Peyer's patch (tissue), 4 donors: Measurements from ENCODE around the gene PDK2. TPM values are rescaled to one million over a fixed set of nuclear protein-coding genes. Genes with fewer than 3 reads are reported as not detected.

Source experiments
- DNase-seq, 3 donors: peaks; one replicate each; pipeline ENCODE4 v3.0.0-alpha.2; 2017 to 2019
- H3K27ac ChIP-seq, 4 donors: fragments of 200-600 bp; sonication (generic); one replicate each; pipeline ENCODE4 v1.5.1; 2016 to 2019
- H3K27me3 ChIP-seq, 2 donors: fragments of 200-600 bp; sonication (generic); one replicate each; pipeline ENCODE4 v1.5.1; 2019
- H3K36me3 ChIP-seq, 3 donors: fragments of 200-600 bp; sonication (generic); one replicate each; pipeline ENCODE4 v1.5.1; 2016 to 2019
- H3K4me1 ChIP-seq, 4 donors: fragments of 200-600 bp; sonication (generic); one replicate each; pipeline ENCODE4 v1.5.1; 2016 to 2019
- H3K4me3 ChIP-seq, 4 donors: fragments of 200-600 bp; sonication (generic); 1 replicate in 3 of 4; 2 replicates in 1 of 4; pipeline ENCODE4 v1.5.1; 2016 to 2019; ENCODE audit warnings: mild to moderate bottlenecking in 1 of 4
- H3K9me3 ChIP-seq, 4 donors: fragments of 200-600 bp; sonication (generic); one replicate each; pipeline ENCODE4 v1.5.1; 2016 to 2019; ENCODE audit warnings: mild to moderate bottlenecking in 1 of 4
- CTCF ChIP-seq, 6 experiments: fragments of 450-650 bp in 4 of 6; fragments of 200-600 bp in 2 of 6; sonication (generic) in 1 of 6; IDR thresholded peaks; one replicate each; pipeline ENCODE4 v1.5.1; 2017 to 2019; ENCODE audit warnings: antibody characterized with exemption in 6 of 6, mild to moderate bottlenecking in 3 of 6, moderate library complexity in 1 of 6
- POLR2A ChIP-seq, 2 donors: fragments of 450-650 bp; IDR thresholded peaks; one replicate each; pipeline ENCODE4 v1.5.1; 2017; ENCODE audit warnings: antibody characterized with exemption in 2 of 2, mild to moderate bottlenecking in 2 of 2, moderate library complexity in 2 of 2
- total RNA-seq, 4 donors: library from RNA; depleted of rRNA; stranded (reverse); fragments of >200 nt; gene quantifications; one replicate each; pipeline ENCODE4 v1.1.0, GENCODE V29; 2016

Gene PDK2
- total RNA-seq, 4 donors from 2014 or later, result 23.1 to 283 (median 164) TPM

GRCh38 chr17:50052241-50052796 lies 42.8 kb upstream of the PDK2 start:
- H3K36me3 ChIP-seq, result no peaks in the 10 kb centered on the region
- no peak for DNase-seq
- H3K9me3 ChIP-seq, result no peaks in the 10 kb centered on the region
- peaks cover 0 to 43% (median 3%) of the 10 kb centered on the region in 4 donors for H3K4me1 ChIP-seq
- H3K27ac ChIP-seq, result no peak overlapping the region
- TF ChIP-seq CTCF (IDR thresholded peaks at IDR 0.05) (no peak), POLR2A (IDR thresholded peaks at IDR 0.05) (no peak)
- no peak overlapping the region for H3K4me3 ChIP-seq
- H3K27me3 ChIP-seq, result no peaks in the 10 kb centered on the region

GRCh38 chr17:50052822-50053653 lies 42.1 kb upstream of the PDK2 start:
- peaks cover 0 to 50% (median 3%) of the 10 kb centered on the region in 4 donors for H3K4me1 ChIP-seq

GRCh38 chr17:50053654-50053960 lies 41.5 kb upstream of the PDK2 start:
- H3K36me3 ChIP-seq, result no peaks in the 10 kb centered on the region
- TF ChIP-seq POLR2A (IDR thresholded peaks at IDR 0.05), result no peak
- TF ChIP-seq CTCF (IDR thresholded peaks at IDR 0.05), result no peak
- no peaks in the 10 kb centered on the region for H3K27me3 ChIP-seq
- H3K4me1 ChIP-seq, result peaks cover 0 to 50% (median 5%) of the 10 kb centered on the region in 4 donors
- H3K27ac ChIP-seq, result peak overlapping the region in 1 of 4 donors; percentile 23
- H3K4me3 ChIP-seq, result no peak overlapping the region
- H3K9me3 ChIP-seq, result no peaks in the 10 kb centered on the region
- DNase-seq, result no peak

More at GRCh38 chr17:50052822-50053653, 42.1 kb upstream of the PDK2 start:
- Histone ChIP-seq H3K36me3 (no peaks in the 10 kb centered on the region), H3K27me3 (no peaks in the 10 kb centered on the region), H3K4me3 (no peak overlapping the region), H3K27ac (peak overlapping the region in 1 of 4 donors; percentile 23), H3K9me3 (no peaks in the 10 kb centered on the region)
- DNase-seq, result no peak
- TF ChIP-seq POLR2A (IDR thresholded peaks at IDR 0.05), result no peak

- peak overlapping the region; percentile 74 to 99 (median 90) for H3K27ac ChIP-seq
- H3K4me3 ChIP-seq, result peak overlapping the region; percentile 66 to 85 (median 76)
- no peaks in the 10 kb centered on the region for H3K9me3 ChIP-seq
- H3K27me3 ChIP-seq, result no peaks in the 10 kb centered on the region
- no peak for TF ChIP-seq CTCF (IDR thresholded peaks at IDR 0.05)
- TF ChIP-seq POLR2A (IDR thresholded peaks at IDR 0.05), result peak; percentile 79 to 88
- H3K4me1 ChIP-seq, result peaks cover 0 to 64% (median 6%) of the 10 kb centered on the region in 4 donors
- peak; percentile 45 to 89 (median 84) for DNase-seq
- no peaks in the 10 kb centered on the region for H3K36me3 ChIP-seq
Measured at GRCh38 chr17:50055055-50055425, 40.1 kb upstream of the PDK2 start.

- H3K9me3 ChIP-seq, result no peaks in the 10 kb centered on the region
- peak in 3 of 6 experiments; percentile 1 to 43 (median 16) for TF ChIP-seq CTCF (IDR thresholded peaks at IDR 0.05)
- TF ChIP-seq POLR2A (IDR thresholded peaks at IDR 0.05), result peak; percentile 54 to 59
Measured at GRCh38 chr17:50055426-50056216, 39.5 kb upstream of the PDK2 start, which contains the start of gene ITGA3. TSS of gene ITGA3 (plus strand) at chr17:50056110. CDS start at chr17:50056440, 330 bp downstream.

More at GRCh38 chr17:50055426-50056216, 39.5 kb upstream of the PDK2 start, which contains the start of gene ITGA3:
- Histone ChIP-seq H3K27me3 (no peaks in the 10 kb centered on the region), H3K4me1 (peaks cover 0 to 69% (median 8%) of the 10 kb centered on the region in 4 donors), H3K4me3 (peak within 1 kb of the TSS; percentile 66 to 85 (median 76)), H3K27ac (peak within 1 kb of the TSS; percentile 74 to 99 (median 90)), H3K36me3 (no peaks in the 10 kb centered on the region)
- DNase-seq, result peak; percentile 53 to 93 (median 88)
